Activated B cell treated with CpG ODN at 0.5 μM for 24 hours (primary cell): Measurements from ENCODE around the gene HES6. TPM values are rescaled to one million over a fixed set of nuclear protein-coding genes. Genes with fewer than 3 reads are reported as not detected.

Experiments
- ATAC-seq: fragments of 200-7000 bp; cut with Tn5 transposase; one replicate; pipeline ENCODE4 v1.10.0; 2021; ENCODE audit warnings: low read depth, mild to moderate bottlenecking, moderate library complexity
- CTCF ChIA-PET: fragments of 350-600 bp; sonication (Branson Sonifier 250); formaldehyde crosslinking; loops from one replicate; lab custom pipeline; 2021; ENCODE audit warnings: antibody characterized with exemption; lab: Charles Lee
- POLR2A ChIA-PET: fragments of 350-600 bp; sonication (Branson Sonifier 250); formaldehyde crosslinking; loops from one replicate; lab custom pipeline; 2021; ENCODE audit warnings: antibody characterized with exemption; lab: Charles Lee
- DNase-seq: peaks from one replicate; pipeline ENCODE4 v3.0.0; 2022
- H3K27ac Mint-ChIP-seq: one replicate; pipeline ENCODE4 v1.8.0; 2020; ENCODE audit warnings: mixed read lengths
- H3K27me3 Mint-ChIP-seq: one replicate; pipeline ENCODE4 v1.8.0; 2021; ENCODE audit warnings: mixed read lengths
- H3K36me3 Mint-ChIP-seq: one replicate; pipeline ENCODE4 v1.8.0; 2021; ENCODE audit warnings: low read depth, mixed read lengths
- H3K4me1 Mint-ChIP-seq: one replicate; pipeline ENCODE4 v1.8.0; 2021; ENCODE audit warnings: mixed read lengths
- H3K4me3 Mint-ChIP-seq: one replicate; pipeline ENCODE4 v1.8.0; 2020; ENCODE audit warnings: mild to moderate bottlenecking, mixed read lengths
- H3K9me3 Mint-ChIP-seq: one replicate; pipeline ENCODE4 v1.8.0; 2020; ENCODE audit warnings: mixed read lengths
- intact Hi-C: fragments of 100-400 bp; cut with micrococcal nuclease; formaldehyde crosslinking; loops from one replicate; pipeline ENCODE4 v1.15.1; 2024
- total RNA-seq: library from RNA; stranded (reverse); gene quantifications from 2 replicates; pipeline ENCODE4 v1.2.3, GENCODE V29; 2022
- TF ChIP-seq, protein P1 (sequence below): fragments of 200-600 bp; IDR thresholded peaks from one replicate; pipeline ENCODE4 v1.8.0; 2022; ENCODE audit warnings: antibody characterized with exemption, mild to moderate bottlenecking

Gene HES6
- total RNA-seq, 1 donor from 2014 or later: 5.0 TPM

DNA sequence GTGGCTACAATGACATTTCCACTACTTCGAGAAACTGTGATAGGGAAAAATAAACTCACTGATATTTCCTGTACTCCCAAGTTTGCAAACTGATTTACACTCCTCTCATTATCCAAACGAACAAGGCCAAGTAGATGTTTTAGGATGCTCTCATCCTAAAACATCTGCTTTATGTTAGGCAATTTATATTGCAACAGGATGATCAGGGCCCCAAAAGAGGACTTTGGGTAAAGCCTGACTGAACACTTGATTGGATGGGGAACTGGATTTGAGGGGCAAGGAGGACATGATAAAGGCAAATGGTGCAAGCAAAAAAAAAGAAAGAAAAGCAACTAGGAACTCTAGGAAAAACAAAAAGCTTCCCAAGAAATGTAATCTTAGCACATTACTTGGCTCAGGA lies 2.1 kb upstream of the HES6 start:
- intact Hi-C loops: loop anchor here (2.0 kb wide), 1 partner anchor 181 kb away; the partner anchor contains the start of gene SCLY
- DNase-seq (no peak), ATAC-seq (no peak)
- Mint-ChIP-seq H3K4me1 (peaks cover 13% of the 10 kb centered on the region), H3K36me3 (peaks cover 23% of the 10 kb centered on the region), H3K27me3 (peaks cover 2% of the 10 kb centered on the region), H3K4me3 (peak overlapping the region; percentile 37), H3K9me3 (no peaks in the 10 kb centered on the region), H3K27ac (no peak overlapping the region)
- TF ChIP-seq, protein P1, sequence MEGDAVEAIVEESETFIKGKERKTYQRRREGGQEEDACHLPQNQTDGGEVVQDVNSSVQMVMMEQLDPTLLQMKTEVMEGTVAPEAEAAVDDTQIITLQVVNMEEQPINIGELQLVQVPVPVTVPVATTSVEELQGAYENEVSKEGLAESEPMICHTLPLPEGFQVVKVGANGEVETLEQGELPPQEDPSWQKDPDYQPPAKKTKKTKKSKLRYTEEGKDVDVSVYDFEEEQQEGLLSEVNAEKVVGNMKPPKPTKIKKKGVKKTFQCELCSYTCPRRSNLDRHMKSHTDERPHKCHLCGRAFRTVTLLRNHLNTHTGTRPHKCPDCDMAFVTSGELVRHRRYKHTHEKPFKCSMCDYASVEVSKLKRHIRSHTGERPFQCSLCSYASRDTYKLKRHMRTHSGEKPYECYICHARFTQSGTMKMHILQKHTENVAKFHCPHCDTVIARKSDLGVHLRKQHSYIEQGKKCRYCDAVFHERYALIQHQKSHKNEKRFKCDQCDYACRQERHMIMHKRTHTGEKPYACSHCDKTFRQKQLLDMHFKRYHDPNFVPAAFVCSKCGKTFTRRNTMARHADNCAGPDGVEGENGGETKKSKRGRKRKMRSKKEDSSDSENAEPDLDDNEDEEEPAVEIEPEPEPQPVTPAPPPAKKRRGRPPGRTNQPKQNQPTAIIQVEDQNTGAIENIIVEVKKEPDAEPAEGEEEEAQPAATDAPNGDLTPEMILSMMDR: no peak
- CTCF ChIA-PET: no interaction called here
- POLR2A ChIA-PET: no interaction called here

DNA sequence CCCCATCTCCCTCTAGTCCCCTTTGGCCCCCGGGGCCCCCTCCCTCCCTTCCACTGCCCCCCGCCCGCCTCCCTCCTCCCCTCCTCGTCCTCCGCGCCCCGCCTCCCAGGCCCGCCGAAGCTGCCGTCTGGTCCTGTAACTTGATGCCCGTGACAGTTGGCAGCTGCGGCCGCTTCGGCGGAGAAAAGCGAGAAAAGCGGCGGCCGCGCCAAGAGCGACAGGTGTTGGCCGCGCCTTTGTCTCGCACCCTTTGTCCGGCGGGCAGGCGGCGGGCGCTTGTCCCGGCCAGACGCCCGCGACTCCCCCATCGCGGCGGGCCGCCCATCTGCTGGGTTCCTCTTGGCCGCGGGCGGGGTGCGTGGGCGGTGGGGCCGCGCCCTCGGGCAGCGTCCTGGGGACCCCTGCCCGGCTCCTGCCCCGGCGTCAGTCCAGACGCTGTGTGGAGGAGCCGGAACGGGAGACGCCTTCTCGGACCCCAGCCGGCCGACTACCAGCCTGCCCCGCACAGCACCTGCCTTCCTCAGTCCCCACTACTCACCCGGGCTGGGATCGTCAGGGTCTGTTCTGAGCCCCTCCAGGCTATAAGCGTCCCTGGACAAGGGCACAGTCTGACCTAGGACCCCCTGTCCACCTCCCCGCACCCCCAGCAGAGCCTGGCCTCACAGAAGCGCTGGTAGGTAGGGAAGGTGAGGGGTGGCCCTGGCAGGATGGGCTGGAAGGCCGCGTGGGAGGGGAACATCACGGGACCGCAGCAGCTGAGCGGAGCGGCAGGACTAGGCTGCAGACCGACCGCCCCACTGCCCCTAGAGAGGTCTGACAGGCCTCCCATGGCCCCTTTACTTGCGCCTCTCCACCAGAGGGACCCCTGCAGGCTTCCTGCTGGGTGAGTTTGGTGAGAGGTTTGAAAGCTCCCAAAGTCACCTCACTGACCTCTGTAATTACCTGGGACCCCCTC lies 1.2 kb upstream of the HES6 start:
- ATAC-seq: no peak
- intact Hi-C loops: loop anchor here (1.0 to 2.0 kb wide), 3 partner anchors 10 to 180 kb away; partner anchors contain the start of genes PER2 and SCLY
- Mint-ChIP-seq H3K9me3 (no peaks in the 10 kb centered on the region), H3K36me3 (peaks cover 15% of the 10 kb centered on the region), H3K4me1 (peaks cover 13% of the 10 kb centered on the region), H3K27me3 (peaks cover 5% of the 10 kb centered on the region), H3K4me3 (peak overlapping the region; percentile 59), H3K27ac (no peak overlapping the region)
- peak; percentile 28 for DNase-seq
- TF ChIP-seq, protein P1: no peak
- POLR2A ChIA-PET: interaction anchor here (0.6 to 1.1 kb wide), 5 partner anchors 10 to 272 kb away, joined by 3 to 7 read pairs (median 3); partner anchors contain the start of gene ILKAP
- CTCF ChIA-PET: no interaction called here

DNA sequence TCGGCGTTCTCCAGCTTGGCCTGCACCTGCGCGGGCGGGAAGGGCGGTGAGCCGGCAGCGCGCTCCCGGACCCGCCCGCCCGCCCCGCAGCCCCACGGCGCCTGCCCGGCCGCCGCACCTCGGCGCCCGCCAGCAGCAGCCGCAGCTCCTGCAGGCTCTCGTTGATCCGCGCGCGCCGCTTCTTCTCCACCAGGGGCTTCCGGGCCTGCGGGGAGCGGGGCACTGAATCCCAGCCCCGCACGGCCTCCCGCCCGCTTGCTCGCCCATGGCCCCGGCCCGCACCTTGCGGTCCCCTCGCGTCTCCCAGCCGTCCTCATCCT lies 335 bp downstream of the HES6 start:
- H3K9me3 Mint-ChIP-seq: no peaks in the 10 kb centered on the region
- intact Hi-C loops: loop anchor here (10.0 kb wide), 2 partner anchors 135 to 565 kb away; partner anchors contain the start of gene ESPNL
- TF ChIP-seq, protein P1: no peak
- no peak for DNase-seq
- ATAC-seq: peak; percentile 22
- peaks cover 15% of the 10 kb centered on the region for H3K4me1 Mint-ChIP-seq
- H3K27me3 Mint-ChIP-seq: peaks cover 13% of the 10 kb centered on the region
- H3K4me3 Mint-ChIP-seq: peak overlapping the region; percentile 52
- H3K27ac Mint-ChIP-seq: no peak overlapping the region
- ChIA-PET CTCF (no interaction called here), POLR2A (interaction anchor here (1.1 to 1.6 kb wide), 3 partner anchors 8 to 179 kb away, joined by 3 to 5 read pairs (median 3); partner anchors contain the start of genes PER2 and SCLY)
- H3K36me3 Mint-ChIP-seq: peaks cover 4% of the 10 kb centered on the region

DNA sequence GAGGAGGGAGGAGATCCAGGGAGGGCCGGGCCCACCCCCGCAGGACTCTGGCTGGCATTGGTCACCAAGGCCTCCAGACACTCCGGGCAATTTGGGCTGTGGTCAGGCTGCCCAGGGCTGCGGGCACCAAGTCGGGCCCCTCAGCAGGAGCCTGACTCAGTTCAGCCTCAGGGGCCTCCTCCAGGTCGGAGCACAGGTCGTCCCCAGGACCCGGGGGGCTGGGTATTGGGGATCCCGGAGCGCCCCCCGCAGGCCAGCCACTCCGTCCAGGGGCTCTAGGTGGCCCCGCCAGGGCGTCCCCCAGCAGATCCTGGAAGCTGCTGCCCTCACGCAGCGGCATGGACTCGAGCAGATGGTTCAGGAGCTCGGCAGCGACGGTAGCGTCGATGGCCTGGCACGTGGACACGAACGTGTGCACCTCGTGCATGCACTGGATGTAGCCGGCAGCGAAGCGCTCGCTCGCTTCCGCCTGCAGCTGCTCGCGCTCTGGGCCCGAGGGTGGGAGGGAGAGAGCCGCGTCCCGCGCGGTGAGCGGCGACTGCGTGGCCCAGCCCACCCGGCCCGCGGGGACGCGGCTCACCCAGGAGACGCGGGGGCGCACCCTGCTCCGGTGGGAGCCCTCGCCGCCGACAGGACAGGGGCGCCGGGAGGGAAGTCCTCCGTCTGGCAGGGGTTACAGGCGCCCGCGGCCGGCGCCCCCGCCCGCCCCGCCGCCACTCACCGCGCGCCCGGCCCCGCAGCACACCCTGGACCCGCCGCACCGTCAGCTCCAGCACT lies 884 bp downstream of the HES6 start:
- CTCF ChIA-PET: no interaction called here
- DNase-seq (peak; percentile 35), ATAC-seq (peak; percentile 29)
- H3K4me1 Mint-ChIP-seq: peaks cover 16% of the 10 kb centered on the region
- TF ChIP-seq, protein P1: no peak
- intact Hi-C loops: loop anchor here (10.0 kb wide), 2 partner anchors 134 to 564 kb away; partner anchors contain the start of gene ESPNL
- H3K36me3 Mint-ChIP-seq: no peaks in the 10 kb centered on the region
- peaks cover 15% of the 10 kb centered on the region for H3K27me3 Mint-ChIP-seq
- POLR2A ChIA-PET: interaction anchor here (0.7 to 1.6 kb wide), 3 partner anchors 49 to 178 kb away, joined by 3 to 5 read pairs (median 3); partner anchors contain the start of genes PER2 and SCLY
- H3K9me3 Mint-ChIP-seq: no peaks in the 10 kb centered on the region
- no peak overlapping the region for H3K27ac Mint-ChIP-seq
- H3K4me3 Mint-ChIP-seq: peak overlapping the region; percentile 44
